NCI-H187 (cell line): ENCODE data around the gene LAPTM5.
A peak's percentile ranks its signal among the peaks of the same experiment; 100 is the strongest.
"Not testable (repeated sequence)": the region's sequence is repeated elsewhere in the genome, so short reads cannot be mapped to it uniquely, and the experiment has no call there.

Experiments
- DNase-seq, 2 experiments: peaks; one replicate each; lab custom pipeline; 2025; lab: John Stamatoyannopoulos, UW

Gene LAPTM5

GRCh38 chr1:30693822-30694221 lies 63.8 kb downstream of the LAPTM5 start:
- no peak for DNase-seq

GRCh38 chr1:30693366-30693765 lies 64.2 kb downstream of the LAPTM5 start:
- DNase-seq = no peak

- no peak for DNase-seq
These were observed 64.6 kb downstream of the LAPTM5 start for GRCh38 chr1:30692948-30693301.

- DNase-seq = no peak
These were observed 65.2 kb downstream of the LAPTM5 start for GRCh38 chr1:30692201-30692947.

- DNase-seq = no peak
These were observed 66.1 kb downstream of the LAPTM5 start for GRCh38 chr1:30691480-30691879.

- no peak for DNase-seq
These were observed 67.5 kb downstream of the LAPTM5 start for GRCh38 chr1:30689901-30690645.

GRCh38 chr1:30688920-30689794 lies 68.4 kb downstream of the LAPTM5 start:
- no peak for DNase-seq

GRCh38 chr1:30688516-30688915 lies 69.1 kb downstream of the LAPTM5 start:
- DNase-seq = not testable (repeated sequence)

GRCh38 chr1:30687886-30688285 lies 69.7 kb downstream of the LAPTM5 start:
- DNase-seq = no peak

- no peak for DNase-seq
These were observed 71.2 kb downstream of the LAPTM5 start for GRCh38 chr1:30686236-30686935.

GRCh38 chr1:30685796-30686165 lies 71.8 kb downstream of the LAPTM5 start:
- no peak for DNase-seq

GRCh38 chr1:30684881-30685795 lies 72.4 kb downstream of the LAPTM5 start:
- DNase-seq = peak in 1 of 2 experiments; percentile 49

GRCh38 chr1:30684259-30684658 lies 73.3 kb downstream of the LAPTM5 start:
- DNase-seq = no peak

GRCh38 chr1:30683699-30684098 lies 73.9 kb downstream of the LAPTM5 start:
- DNase-seq = no peak
